Astrocyte (in vitro differentiated cells and primary cell): ENCODE data around the gene ATRNL1.

Experiments
- EZH2 ChIP-seq: IDR thresholded peaks from 2 replicates; pipeline ENCODE4 v1.6.1; 2012; ENCODE audit warnings: mild to moderate bottlenecking, low read length, inconsistent platforms; ENCODE audit not compliant: insufficient read depth
- TF ChIP-seq, protein P1 (sequence below): IDR thresholded peaks from 2 replicates; pipeline ENCODE4 v1.5.1; 2011; ENCODE audit warnings: low read depth, mild to moderate bottlenecking, inconsistent platforms, low read length, moderate library complexity; ENCODE audit not compliant: insufficient read depth

- no peak for TF ChIP-seq EZH2
- TF ChIP-seq, protein P1, sequence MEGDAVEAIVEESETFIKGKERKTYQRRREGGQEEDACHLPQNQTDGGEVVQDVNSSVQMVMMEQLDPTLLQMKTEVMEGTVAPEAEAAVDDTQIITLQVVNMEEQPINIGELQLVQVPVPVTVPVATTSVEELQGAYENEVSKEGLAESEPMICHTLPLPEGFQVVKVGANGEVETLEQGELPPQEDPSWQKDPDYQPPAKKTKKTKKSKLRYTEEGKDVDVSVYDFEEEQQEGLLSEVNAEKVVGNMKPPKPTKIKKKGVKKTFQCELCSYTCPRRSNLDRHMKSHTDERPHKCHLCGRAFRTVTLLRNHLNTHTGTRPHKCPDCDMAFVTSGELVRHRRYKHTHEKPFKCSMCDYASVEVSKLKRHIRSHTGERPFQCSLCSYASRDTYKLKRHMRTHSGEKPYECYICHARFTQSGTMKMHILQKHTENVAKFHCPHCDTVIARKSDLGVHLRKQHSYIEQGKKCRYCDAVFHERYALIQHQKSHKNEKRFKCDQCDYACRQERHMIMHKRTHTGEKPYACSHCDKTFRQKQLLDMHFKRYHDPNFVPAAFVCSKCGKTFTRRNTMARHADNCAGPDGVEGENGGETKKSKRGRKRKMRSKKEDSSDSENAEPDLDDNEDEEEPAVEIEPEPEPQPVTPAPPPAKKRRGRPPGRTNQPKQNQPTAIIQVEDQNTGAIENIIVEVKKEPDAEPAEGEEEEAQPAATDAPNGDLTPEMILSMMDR: no peak
These were observed 228.2 kb downstream of the ATRNL1 start for GRCh38 chr10:115321360-115321759.
